Glutamatergic neuron (in vitro differentiated cells): ENCODE data around the gene DEPDC7. TPM values are rescaled to one million over a fixed set of nuclear protein-coding genes. Genes with fewer than 3 reads are reported as not detected.

Source experiments
- DNase-seq: peaks from one replicate; pipeline ENCODE4 v3.0.0; 2022
- H3K27ac Mint-ChIP-seq: one replicate; pipeline ENCODE4 v1.8.0; 2020; ENCODE audit warnings: mild to moderate bottlenecking, mixed read lengths, inconsistent platforms; ENCODE audit not compliant: unreplicated experiment
- H3K27me3 Mint-ChIP-seq: one replicate; pipeline ENCODE4 v1.8.0; 2020; ENCODE audit warnings: mild to moderate bottlenecking, moderate library complexity, mixed read lengths, inconsistent platforms; ENCODE audit not compliant: unreplicated experiment
- H3K36me3 Mint-ChIP-seq: one replicate; pipeline ENCODE4 v1.8.0; 2020; ENCODE audit warnings: mild to moderate bottlenecking, mixed read lengths, inconsistent platforms; ENCODE audit not compliant: unreplicated experiment
- H3K4me1 Mint-ChIP-seq: one replicate; pipeline ENCODE4 v1.8.0; 2020; ENCODE audit warnings: mild to moderate bottlenecking, low read depth, mixed read lengths, inconsistent platforms; ENCODE audit not compliant: unreplicated experiment
- H3K4me3 Mint-ChIP-seq: one replicate; pipeline ENCODE4 v1.8.0; 2020; ENCODE audit warnings: mild to moderate bottlenecking, mixed read lengths, inconsistent platforms; ENCODE audit not compliant: unreplicated experiment
- H3K9me3 Mint-ChIP-seq: one replicate; pipeline ENCODE4 v1.8.0; 2020; ENCODE audit warnings: mild to moderate bottlenecking, moderate library complexity, mixed read lengths, inconsistent platforms; ENCODE audit not compliant: unreplicated experiment
- CTCF ChIP-seq: fragments of 200-600 bp; sonication (generic); IDR thresholded peaks from one replicate; pipeline ENCODE4 v1.5.0; 2021; ENCODE audit not compliant: partially characterized antibody, unreplicated experiment
- total RNA-seq: library from RNA; stranded (reverse); fragmentation: NEBNext Ultra II Directional; extraction: Animal tissue kit (Norgen Biotek cat#: 25700); gene quantifications from one replicate; pipeline ENCODE4 v1.2.1, GENCODE V29; 2021; ENCODE audit not compliant: unreplicated experiment

Gene DEPDC7
- total RNA-seq, 1 donor from 2014 or later, result 28.7 TPM

GRCh38 chr11:33006010-33006409 lies 9.7 kb upstream of the DEPDC7 start:
- DNase-seq, result no peak
- no peaks in the 10 kb centered on the region for H3K36me3 Mint-ChIP-seq
- no peak for TF ChIP-seq CTCF
- H3K27ac Mint-ChIP-seq, result no peak overlapping the region
- no peaks in the 10 kb centered on the region for H3K4me1 Mint-ChIP-seq
- H3K27me3 Mint-ChIP-seq, result no peaks in the 10 kb centered on the region
- H3K4me3 Mint-ChIP-seq, result no peak overlapping the region
- peaks cover 7% of the 10 kb centered on the region for H3K9me3 Mint-ChIP-seq

GRCh38 chr11:33013755-33014154 lies 1.9 kb upstream of the DEPDC7 start:
- TF ChIP-seq CTCF, result no peak
- H3K27me3 Mint-ChIP-seq, result peaks cover 6% of the 10 kb centered on the region
- no peak overlapping the region for H3K27ac Mint-ChIP-seq
- peaks cover 9% of the 10 kb centered on the region for H3K4me1 Mint-ChIP-seq
- peaks cover 13% of the 10 kb centered on the region for H3K9me3 Mint-ChIP-seq
- H3K4me3 Mint-ChIP-seq, result no peak overlapping the region
- DNase-seq, result no peak
- no peaks in the 10 kb centered on the region for H3K36me3 Mint-ChIP-seq

- TF ChIP-seq CTCF, result no peak
- peaks cover 6% of the 10 kb centered on the region for H3K27me3 Mint-ChIP-seq
- DNase-seq, result no peak
- H3K4me1 Mint-ChIP-seq, result peaks cover 10% of the 10 kb centered on the region
- H3K4me3 Mint-ChIP-seq, result peak overlapping the region; percentile 97
- peak overlapping the region; percentile 92 for H3K27ac Mint-ChIP-seq
- peaks cover 13% of the 10 kb centered on the region for H3K9me3 Mint-ChIP-seq
- no peaks in the 10 kb centered on the region for H3K36me3 Mint-ChIP-seq
Measured at GRCh38 chr11:33016654-33017053, 976 bp downstream of the DEPDC7 start.

GRCh38 chr11:33017478-33017877 lies 1.8 kb downstream of the DEPDC7 start:
- peaks cover 6% of the 10 kb centered on the region for H3K27me3 Mint-ChIP-seq
- no peak for DNase-seq
- H3K4me1 Mint-ChIP-seq, result peaks cover 10% of the 10 kb centered on the region
- peak overlapping the region; percentile 97 for H3K4me3 Mint-ChIP-seq
- no peak overlapping the region for H3K27ac Mint-ChIP-seq
- TF ChIP-seq CTCF, result no peak
- H3K36me3 Mint-ChIP-seq, result no peaks in the 10 kb centered on the region
- H3K9me3 Mint-ChIP-seq, result peaks cover 13% of the 10 kb centered on the region

GRCh38 chr11:33017965-33018364 lies 2.3 kb downstream of the DEPDC7 start:
- TF ChIP-seq CTCF, result no peak
- peaks cover 10% of the 10 kb centered on the region for H3K4me1 Mint-ChIP-seq
- H3K4me3 Mint-ChIP-seq, result peak overlapping the region; percentile 97
- H3K36me3 Mint-ChIP-seq, result no peaks in the 10 kb centered on the region
- peaks cover 13% of the 10 kb centered on the region for H3K9me3 Mint-ChIP-seq
- H3K27me3 Mint-ChIP-seq, result peaks cover 6% of the 10 kb centered on the region
- no peak overlapping the region for H3K27ac Mint-ChIP-seq
- no peak for DNase-seq
